Ectodermal cell (in vitro differentiated cells): Measurements from ENCODE around the gene TYRO3.
"Not testable (repeated sequence)": the region's sequence is repeated elsewhere in the genome, so short reads cannot be mapped to it uniquely, and the experiment has no call there.

Experiments used
- H3K27ac ChIP-seq: 2 replicates; pipeline ENCODE4 v1.7.0; 2013; ENCODE audit warnings: mild to moderate bottlenecking, low read depth, low read length; ENCODE audit not compliant: insufficient read depth, poor library complexity, severe bottlenecking
- H3K27me3 ChIP-seq: 2 replicates; pipeline ENCODE4 v1.7.0; 2013; ENCODE audit warnings: mild to moderate bottlenecking, low read length; ENCODE audit not compliant: insufficient read depth, control insufficient read depth, poor library complexity, severe bottlenecking
- H3K36me3 ChIP-seq: one replicate; pipeline ENCODE4 v1.7.0; 2013; ENCODE audit warnings: low read length; ENCODE audit not compliant: control insufficient read depth, insufficient read depth
- H3K4me1 ChIP-seq: one replicate; pipeline ENCODE4 v1.7.0; 2013; ENCODE audit warnings: low read length; ENCODE audit not compliant: control insufficient read depth, insufficient read depth
- H3K4me3 ChIP-seq: 2 replicates; pipeline ENCODE4 v1.7.0; 2013; ENCODE audit warnings: low read depth, low read length, control low read depth; ENCODE audit not compliant: insufficient read depth
- H3K9me3 ChIP-seq: 2 replicates; pipeline ENCODE4 v1.7.0; 2013; ENCODE audit warnings: mild to moderate bottlenecking, low read length, moderate library complexity; ENCODE audit not compliant: control insufficient read depth
- WGBS, 2 experiments: methylation state at CpG; one replicate each; pipeline ENCODE4 v1.1.7; 2013; ENCODE audit warnings: missing lambda C conversion rate in 2 of 2; 5-methylcytosine and 5-hydroxymethylcytosine counted together

Gene TYRO3

DNA sequence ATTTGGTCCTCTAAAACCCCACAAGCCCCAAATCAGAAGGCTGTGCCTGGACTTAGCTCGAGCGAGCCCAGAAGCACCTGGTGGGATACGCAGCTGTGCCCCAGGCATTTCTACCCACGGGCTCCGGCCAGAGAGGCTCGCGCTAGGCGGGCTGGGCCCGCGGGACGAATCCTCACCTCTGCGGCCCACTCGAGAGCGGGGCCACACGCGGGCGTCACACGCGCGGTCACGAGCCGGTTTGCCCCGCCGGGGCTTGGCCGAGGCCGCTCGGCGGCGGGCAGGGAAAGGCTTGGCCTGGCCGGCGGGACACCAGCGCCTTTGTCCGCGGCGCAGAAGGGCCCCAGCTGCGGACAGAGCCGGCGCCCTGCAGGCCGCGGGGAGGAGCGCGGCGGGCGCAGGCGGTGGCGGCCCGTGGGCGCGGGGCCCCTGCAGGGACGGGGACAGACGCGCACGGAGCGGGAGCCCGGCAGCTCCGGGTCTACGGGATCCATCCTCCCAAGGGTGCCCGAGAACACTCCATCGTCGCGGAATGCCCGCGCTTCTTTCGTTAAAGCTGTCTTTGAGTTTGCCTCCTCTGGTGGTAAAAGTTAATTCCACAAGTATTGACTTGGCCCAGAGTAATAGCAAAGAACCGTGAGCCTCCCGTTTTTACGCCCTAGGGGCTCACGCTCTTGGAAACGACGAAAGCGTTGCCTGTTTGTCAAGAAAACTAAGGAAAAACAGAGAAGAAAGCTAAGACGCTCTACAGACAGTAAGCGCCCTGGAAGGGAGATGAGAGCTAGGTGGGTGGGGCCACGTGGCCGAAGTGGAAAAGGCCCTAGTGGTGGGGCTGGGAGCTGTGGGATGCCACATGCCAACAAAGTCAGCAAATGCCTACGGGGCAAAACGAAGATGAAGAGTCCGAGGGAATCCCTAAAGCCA is 26.4 kb downstream of the TYRO3 start:
- peaks cover 6% of the 10 kb centered on the region for H3K4me1 ChIP-seq
- peak overlapping the region; percentile 36 for H3K27ac ChIP-seq
- no peaks in the 10 kb centered on the region for H3K9me3 ChIP-seq
- no peaks in the 10 kb centered on the region for H3K27me3 ChIP-seq
- peak overlapping the region; percentile 38 for H3K4me3 ChIP-seq
- 6 to 7% methylated on average over 78 of the region's 78 CpGs for WGBS, 2 experiments
- no peaks in the 10 kb centered on the region for H3K36me3 ChIP-seq

DNA sequence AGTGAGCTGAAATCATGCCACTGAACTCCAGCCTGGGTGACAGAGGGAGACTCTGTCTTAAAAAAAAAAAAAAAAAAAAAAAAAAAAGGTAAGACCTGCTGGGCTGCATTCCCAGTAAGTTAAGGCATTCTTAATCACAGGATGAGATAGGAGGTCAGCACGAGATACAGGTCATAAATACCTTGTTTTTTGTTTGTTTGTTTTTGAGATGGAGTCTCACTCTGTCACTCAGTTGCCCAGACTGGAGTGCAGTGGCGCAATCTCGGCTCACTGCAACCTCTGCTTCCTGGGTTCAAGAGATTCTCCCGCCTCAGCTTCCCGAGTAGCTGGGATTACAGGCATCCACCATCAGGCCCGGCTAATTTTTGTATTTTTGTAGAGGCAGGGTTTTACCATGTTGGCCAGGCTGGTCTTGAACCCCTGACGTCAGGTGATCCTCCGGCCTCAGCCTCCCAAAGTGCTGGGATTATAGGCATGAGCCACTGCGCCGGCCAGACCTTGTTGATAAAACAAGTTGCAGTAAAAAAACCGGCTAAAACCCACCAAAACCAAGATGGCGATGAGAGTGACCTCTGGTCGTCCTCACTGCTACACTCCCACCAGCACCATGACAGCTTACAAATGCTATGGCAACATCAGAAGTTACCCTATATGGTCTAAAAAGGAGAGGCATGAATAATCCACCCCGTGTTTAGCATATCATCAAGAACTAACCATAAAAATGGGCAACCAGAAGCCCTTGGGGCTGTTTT is 27.7 kb downstream of the TYRO3 start:
- not testable (repeated sequence) for H3K4me3 ChIP-seq, H3K27me3 ChIP-seq, H3K36me3 ChIP-seq, H3K27ac ChIP-seq, H3K4me1 ChIP-seq, H3K9me3 ChIP-seq
- 93 to 95% methylated on average over 14 of the region's 14 CpGs for WGBS, 2 experiments

GRCh38 chr15:41589018-41589417 is 30.0 kb downstream of the TYRO3 start:
- whole genome bisulfite sequencing, 2 experiments, result 82 to 84% methylated on average over 4 of the region's 4 CpGs
- not testable (repeated sequence) for H3K27me3 ChIP-seq, H3K36me3 ChIP-seq, H3K4me3 ChIP-seq, H3K4me1 ChIP-seq, H3K27ac ChIP-seq, H3K9me3 ChIP-seq

DNA sequence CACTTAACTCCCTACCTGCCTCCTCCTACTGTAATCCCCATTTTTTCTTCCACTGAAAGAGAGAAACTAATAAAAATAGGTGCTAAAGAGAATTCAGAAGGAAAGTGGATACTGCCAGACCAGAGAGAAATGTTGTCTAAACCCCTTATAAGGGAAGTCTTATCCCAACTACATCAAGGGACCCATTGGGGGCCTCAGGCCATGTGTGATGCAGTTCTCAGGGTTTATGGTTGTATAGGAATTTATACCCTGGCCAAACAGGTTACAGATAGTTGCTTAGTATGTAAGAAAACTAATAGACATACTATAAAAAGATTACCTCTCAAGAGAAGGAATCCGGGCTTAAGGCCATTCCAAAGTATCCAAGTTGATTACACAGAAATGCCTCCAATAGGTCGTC is 30.6 kb downstream of the TYRO3 start:
- H3K4me1 ChIP-seq, result not testable (repeated sequence)
- 69 to 90% methylated on average over 2 of the region's 2 CpGs for WGBS, 2 experiments

GRCh38 chr15:41591217-41591616 is 32.2 kb downstream of the TYRO3 start:
- not testable (repeated sequence) for H3K4me1 ChIP-seq, H3K9me3 ChIP-seq, H3K36me3 ChIP-seq, H3K27ac ChIP-seq, H3K4me3 ChIP-seq, H3K27me3 ChIP-seq
- WGBS, 2 experiments, result 91% methylated on average over 5 to 6 of the region's 6 CpGs

More for the DNA sequence above, 30.6 kb downstream of the TYRO3 start:
- H3K4me3 ChIP-seq, H3K36me3 ChIP-seq, H3K27me3 ChIP-seq, H3K27ac ChIP-seq, H3K9me3 ChIP-seq: not testable (repeated sequence)

DNA sequence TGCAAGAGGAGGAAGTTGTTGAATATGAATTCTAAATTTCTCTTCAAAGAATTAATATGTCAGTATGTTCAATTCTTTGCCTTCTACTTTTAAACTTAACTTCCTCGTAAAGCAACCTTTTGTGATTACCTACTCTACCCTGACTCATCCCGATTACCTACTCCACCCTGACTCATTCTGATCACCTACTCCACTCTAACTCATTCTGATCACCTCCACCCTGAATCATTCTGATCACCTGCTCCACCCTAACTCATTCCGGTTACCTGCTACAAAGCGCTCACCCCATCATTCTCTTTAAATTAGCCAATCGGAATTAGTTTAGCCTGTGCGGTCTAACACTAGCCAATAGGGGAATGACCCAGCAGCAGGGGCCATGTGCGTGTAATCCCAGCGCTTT is 33.7 kb downstream of the TYRO3 start:
- 91 to 92% methylated on average over 8 of the region's 8 CpGs for WGBS, 2 experiments
- not testable (repeated sequence) for H3K4me3 ChIP-seq, H3K27me3 ChIP-seq, H3K4me1 ChIP-seq, H3K9me3 ChIP-seq, H3K36me3 ChIP-seq, H3K27ac ChIP-seq

DNA sequence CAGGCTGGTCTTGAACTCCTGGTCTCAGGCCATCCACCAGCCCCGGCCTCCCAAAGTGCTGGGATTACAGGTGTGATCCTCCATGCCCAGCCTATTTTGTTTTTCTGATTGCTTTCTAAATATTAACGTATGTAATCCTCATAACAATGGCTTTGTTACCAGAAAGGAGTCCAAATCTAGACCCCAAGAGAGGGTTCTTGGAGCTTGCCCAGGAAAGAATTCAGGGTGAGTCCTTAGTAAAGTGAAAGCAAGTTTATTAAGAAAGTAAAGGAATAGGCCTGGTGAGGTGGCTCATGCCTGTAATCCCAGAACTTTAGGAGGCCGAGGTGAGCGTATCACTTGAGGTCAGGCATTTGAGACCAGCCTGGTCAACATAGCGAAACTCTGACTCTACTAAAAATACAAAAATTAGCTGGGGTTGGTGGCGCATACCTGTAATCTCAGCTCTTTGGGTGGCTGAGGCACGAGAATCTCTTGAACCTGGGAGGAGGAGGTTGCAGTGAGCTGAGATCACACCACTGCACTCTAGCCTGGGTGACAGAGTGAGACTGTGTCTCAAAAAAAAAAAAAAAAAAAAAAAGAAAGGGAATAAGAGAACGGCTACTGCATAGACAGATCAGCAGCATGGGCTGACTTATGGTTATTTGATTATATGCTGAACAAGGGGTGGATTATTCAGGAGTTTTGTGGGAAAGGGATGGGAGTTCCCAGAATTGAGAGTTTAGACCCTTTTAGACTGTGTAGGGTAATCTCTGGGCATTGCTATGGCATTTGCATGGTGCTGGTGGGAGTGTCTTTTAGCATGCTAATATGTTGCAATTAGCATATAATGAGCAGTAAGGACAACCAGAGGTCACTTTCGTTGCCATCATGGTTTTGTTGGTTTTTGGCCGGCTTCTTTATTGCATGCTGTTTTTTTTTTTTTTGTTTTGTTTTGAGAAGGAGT is 36.1 kb downstream of the TYRO3 start:
- Histone ChIP-seq H3K9me3 (no peaks in the 10 kb centered on the region), H3K4me3 (no peak overlapping the region)
- 82 to 88% methylated on average over 10 of the region's 10 CpGs for WGBS, 2 experiments

GRCh38 chr15:41596972-41597371 is 38.0 kb downstream of the TYRO3 start:
- Histone ChIP-seq H3K27me3 (no peaks in the 10 kb centered on the region), H3K4me3 (no peak overlapping the region), H3K27ac (no peak overlapping the region), H3K36me3 (no peaks in the 10 kb centered on the region), H3K4me1 (no peaks in the 10 kb centered on the region), H3K9me3 (no peaks in the 10 kb centered on the region)
- WGBS, 2 experiments, result 89 to 94% methylated on average over 4 of the region's 4 CpGs

More for the DNA sequence above, 36.1 kb downstream of the TYRO3 start:
- no peaks in the 10 kb centered on the region for H3K36me3 ChIP-seq
- H3K27me3 ChIP-seq, result no peaks in the 10 kb centered on the region
- no peaks in the 10 kb centered on the region for H3K4me1 ChIP-seq
- H3K27ac ChIP-seq, result no peak overlapping the region

- Histone ChIP-seq H3K27ac (no peak overlapping the region), H3K4me3 (no peak overlapping the region), H3K4me1 (no peaks in the 10 kb centered on the region), H3K27me3 (no peaks in the 10 kb centered on the region), H3K9me3 (no peaks in the 10 kb centered on the region), H3K36me3 (no peaks in the 10 kb centered on the region)
- 89 to 91% methylated on average over 5 of the region's 5 CpGs for WGBS, 2 experiments
Measured at GRCh38 chr15:41597787-41598186, 38.8 kb downstream of the TYRO3 start.
